ENCODE results near the gene CLHC1. TPM values are rescaled to one million over a fixed set of nuclear protein-coding genes. Genes with fewer than 3 reads are reported as not detected.
"Not testable (repeated sequence)": the region's sequence is repeated elsewhere in the genome, so short reads cannot be mapped to it uniquely, and the experiment has no call there.

The CLHC1 gene
- total RNA-seq (ENCODE audit: low replicate concordance) = 13.9 and 25.0 TPM in 2 replicates
- long read RNA-seq, partial matches to known transcripts = 2 of 21 reads
- long read RNA-seq, other reads (novel, unspliced or antisense) = 19 of 21 reads

DNA sequence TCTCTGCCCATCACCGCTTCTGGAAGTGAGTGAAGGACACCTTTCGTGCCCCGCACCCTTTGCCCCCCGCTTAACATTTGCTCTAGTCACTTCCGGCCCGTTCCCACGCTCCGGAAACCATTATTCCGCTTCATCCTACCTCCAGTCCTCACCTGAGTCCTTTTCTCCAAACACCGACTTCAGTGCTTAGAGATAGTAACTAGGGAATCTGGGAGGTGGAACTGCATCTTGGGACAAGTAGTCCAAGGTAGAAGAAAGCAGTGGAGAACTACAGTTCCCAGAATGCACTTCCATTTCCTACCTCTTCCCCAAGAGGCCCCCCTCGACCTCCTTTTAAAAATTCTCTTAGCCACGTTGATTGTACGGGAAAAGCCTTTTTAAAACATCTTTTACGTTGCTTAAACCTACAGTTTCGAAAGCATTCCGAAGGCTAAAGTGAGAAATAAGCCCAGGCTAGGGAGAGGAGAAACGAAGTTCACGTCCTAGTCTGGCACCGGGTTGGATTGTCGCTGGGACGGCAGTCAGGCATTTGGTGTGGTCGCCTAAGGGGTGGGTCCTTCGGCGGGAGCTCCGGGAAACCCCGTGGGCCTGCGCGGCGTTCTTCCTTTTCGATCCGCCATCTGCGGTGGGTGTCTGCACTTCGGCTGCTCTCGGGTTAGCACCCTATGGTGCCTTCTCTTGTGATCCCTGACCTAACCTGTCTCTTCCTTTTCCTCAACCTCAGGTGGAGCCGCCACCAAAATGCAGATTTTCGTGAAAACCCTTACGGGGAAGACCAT is at the start of gene CLHC1, which contains the start of gene RPS27A:
CLHC1 (minus strand) TSS at position 210 of the 779 bp plus-strand sequence. CDS start 9,882 bp downstream, outside the sequence.
RPS27A (plus strand) TSS at position 605 of the 779 bp plus-strand sequence; CDS start at position 742, 137 bp downstream.
- Mint-ChIP-seq H3K4me3 (peak within 1 kb of the TSS; percentile 94), H3K27me3 (no peaks in the 10 kb centered on the region), H3K9me3 (no peaks in the 10 kb centered on the region), H3K4me1 (ENCODE audit: unreplicated experiment) (peaks cover 33% of the 10 kb centered on the region), H3K27ac (peak within 1 kb of the TSS; percentile 94), H3K36me3 (peaks cover 25% of the 10 kb centered on the region)
- TF ChIP-seq, protein P1, sequence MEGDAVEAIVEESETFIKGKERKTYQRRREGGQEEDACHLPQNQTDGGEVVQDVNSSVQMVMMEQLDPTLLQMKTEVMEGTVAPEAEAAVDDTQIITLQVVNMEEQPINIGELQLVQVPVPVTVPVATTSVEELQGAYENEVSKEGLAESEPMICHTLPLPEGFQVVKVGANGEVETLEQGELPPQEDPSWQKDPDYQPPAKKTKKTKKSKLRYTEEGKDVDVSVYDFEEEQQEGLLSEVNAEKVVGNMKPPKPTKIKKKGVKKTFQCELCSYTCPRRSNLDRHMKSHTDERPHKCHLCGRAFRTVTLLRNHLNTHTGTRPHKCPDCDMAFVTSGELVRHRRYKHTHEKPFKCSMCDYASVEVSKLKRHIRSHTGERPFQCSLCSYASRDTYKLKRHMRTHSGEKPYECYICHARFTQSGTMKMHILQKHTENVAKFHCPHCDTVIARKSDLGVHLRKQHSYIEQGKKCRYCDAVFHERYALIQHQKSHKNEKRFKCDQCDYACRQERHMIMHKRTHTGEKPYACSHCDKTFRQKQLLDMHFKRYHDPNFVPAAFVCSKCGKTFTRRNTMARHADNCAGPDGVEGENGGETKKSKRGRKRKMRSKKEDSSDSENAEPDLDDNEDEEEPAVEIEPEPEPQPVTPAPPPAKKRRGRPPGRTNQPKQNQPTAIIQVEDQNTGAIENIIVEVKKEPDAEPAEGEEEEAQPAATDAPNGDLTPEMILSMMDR (conservative IDR thresholded peaks at IDR 0.05) = no peak
- DNase-seq (ENCODE audit: extremely low spot score, unreplicated experiment) = peak; percentile 90

DNA sequence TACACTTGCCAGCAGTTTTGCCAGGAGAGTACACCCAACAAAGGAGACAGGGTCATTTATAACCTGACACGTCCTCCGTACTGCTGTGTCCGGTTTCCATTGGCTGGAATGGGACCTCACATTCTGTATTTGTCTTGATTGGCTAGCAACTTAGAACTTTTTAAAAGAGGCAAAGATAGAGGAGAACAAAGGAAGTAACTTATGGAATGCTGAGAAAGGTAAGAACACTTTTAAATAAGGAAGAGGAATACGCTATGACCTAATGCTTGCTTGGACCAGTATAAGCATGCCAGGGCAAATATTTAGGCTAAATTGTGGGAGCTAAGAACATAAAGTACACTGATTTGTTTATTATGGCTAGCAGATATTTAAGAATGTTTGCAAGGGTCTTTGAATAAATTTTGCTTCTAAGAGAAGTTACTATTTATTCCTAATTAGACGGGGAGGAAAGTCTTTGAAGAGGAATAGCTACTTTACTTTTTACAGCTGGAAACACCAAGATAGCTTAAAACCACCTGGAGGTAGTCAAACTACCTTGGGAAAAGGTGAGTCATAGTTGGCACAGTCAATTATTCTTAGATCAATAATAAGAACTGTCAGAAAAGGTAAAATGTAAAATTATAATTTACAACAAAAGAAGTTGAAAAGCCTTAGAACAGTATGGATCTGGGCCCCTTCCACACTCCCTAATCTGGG is 48.9 kb upstream of the CLHC1 start:
- Mint-ChIP-seq H3K27me3 (peaks cover 24% of the 10 kb centered on the region), H3K4me1 (ENCODE audit: unreplicated experiment) (peaks cover 11% of the 10 kb centered on the region), H3K27ac (peak overlapping the region; percentile 50), H3K4me3 (peak overlapping the region; percentile 71)
- H3K36me3 Mint-ChIP-seq; H3K9me3 Mint-ChIP-seq; DNase-seq (ENCODE audit: extremely low spot score, unreplicated experiment): not testable (repeated sequence)

DNA sequence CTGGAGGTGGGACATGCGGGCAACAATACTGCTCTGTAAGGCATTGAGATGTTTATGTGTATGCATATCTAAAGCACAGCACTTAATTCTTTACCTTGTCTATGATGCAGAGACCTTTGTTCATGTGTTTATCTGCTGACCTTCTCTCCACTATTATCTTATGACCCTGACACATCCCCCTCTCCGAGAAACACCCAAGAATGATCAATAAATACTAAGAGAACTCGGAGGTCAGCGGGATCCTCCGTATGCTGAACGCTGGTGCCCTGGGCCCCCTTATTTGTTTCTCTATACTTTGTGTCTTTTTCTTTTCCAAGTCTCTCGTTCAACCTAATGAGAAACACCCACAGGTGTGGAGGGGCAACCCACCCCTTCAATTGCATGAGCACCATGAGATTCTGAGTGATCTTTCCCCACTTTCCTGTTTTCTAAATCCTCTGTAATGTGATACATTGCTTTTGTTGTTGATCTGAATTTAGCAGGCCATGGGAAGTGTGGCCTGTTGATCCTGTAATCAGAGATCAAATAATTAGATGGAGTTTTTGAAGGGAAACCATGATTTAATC is 47.8 kb upstream of the CLHC1 start:
- Mint-ChIP-seq H3K27ac (peak overlapping the region; percentile 52), H3K27me3 (peaks cover 24% of the 10 kb centered on the region), H3K4me3 (peak overlapping the region; percentile 37), H3K4me1 (ENCODE audit: unreplicated experiment) (peaks cover 11% of the 10 kb centered on the region)
- H3K9me3 Mint-ChIP-seq; H3K36me3 Mint-ChIP-seq; DNase-seq (ENCODE audit: extremely low spot score, unreplicated experiment): not testable (repeated sequence)

DNA sequence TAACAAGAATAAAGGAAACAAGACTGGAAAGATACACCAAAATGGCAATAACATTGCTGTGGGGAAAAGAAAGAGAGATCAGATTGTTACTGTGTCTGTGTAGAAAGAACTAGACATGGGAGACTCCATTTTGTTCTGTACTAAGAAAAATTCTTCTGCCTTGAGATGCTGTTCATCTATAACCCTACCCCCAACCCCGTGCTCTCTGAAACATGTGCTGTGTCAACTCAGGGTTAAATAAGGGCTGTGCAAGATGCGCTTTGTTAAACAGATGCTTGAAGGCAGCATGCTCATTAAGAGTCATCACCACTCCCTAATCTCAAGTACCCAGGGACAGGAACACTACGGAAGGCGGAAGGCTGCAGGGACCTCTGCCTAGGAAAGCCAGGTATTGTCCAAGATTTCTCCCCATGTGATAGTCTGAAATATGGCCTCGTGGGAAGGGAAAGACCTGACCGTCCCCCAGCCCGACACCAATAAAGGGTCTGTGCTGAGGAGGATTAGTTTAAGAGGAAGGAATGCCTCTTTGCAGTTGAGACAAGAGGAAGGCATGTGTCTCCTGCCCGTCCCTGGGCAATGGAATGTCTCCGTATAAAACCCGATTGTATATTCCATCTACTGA is 47.2 kb upstream of the CLHC1 start:
- not testable (repeated sequence) for DNase-seq (ENCODE audit: extremely low spot score, unreplicated experiment); H3K36me3 Mint-ChIP-seq; H3K9me3 Mint-ChIP-seq
- Mint-ChIP-seq H3K4me3 (peak overlapping the region; percentile 37), H3K4me1 (ENCODE audit: unreplicated experiment) (peaks cover 11% of the 10 kb centered on the region), H3K27ac (peak overlapping the region; percentile 52), H3K27me3 (peaks cover 24% of the 10 kb centered on the region)

DNA sequence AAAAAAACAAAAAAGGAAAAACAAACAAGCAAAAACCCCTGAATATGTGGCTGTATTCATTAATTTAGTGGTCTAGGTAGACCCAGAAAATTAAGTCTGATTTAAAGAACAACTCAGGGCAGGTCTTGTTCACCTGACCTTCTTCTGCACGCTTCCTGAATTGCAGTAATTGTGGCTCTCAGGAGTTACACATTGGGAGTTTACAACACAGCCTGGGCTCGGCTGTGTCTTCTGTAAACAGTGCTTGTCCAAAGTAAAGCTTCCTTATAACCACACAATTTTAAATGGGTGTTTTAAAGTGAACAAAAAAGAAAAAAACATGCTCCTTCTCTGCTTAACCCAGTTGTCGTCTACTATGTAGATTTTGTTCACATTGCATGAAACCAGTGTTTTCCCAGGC is 45.2 kb upstream of the CLHC1 start:
- TF ChIP-seq, protein P1 (conservative IDR thresholded peaks at IDR 0.05) = no peak
- no peak for DNase-seq (ENCODE audit: extremely low spot score, unreplicated experiment)
- Mint-ChIP-seq H3K4me1 (ENCODE audit: unreplicated experiment) (peaks cover 11% of the 10 kb centered on the region), H3K27me3 (peaks cover 24% of the 10 kb centered on the region), H3K9me3 (no peaks in the 10 kb centered on the region), H3K4me3 (no peak overlapping the region), H3K27ac (no peak overlapping the region), H3K36me3 (no peaks in the 10 kb centered on the region)

DNA sequence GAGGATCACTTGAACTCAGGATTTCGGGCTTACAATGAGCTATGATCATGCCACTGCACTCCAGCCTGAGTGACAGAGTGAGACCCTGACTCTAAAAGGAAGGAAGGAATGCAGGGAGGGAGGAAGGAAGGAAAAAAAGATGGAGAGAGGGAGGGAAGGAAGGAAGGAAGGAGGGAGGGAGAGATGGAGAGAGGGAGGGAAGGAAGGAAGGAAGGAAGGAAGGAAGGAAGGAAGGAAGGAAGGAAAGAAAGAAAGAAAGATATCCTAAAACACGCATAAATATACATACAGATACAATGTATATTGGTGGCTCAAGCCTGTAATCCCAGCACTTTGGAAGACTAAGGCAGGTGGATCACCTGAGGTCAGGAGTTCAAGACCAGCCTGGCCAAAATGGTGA is 42.3 kb upstream of the CLHC1 start:
- H3K27me3 Mint-ChIP-seq = not testable (repeated sequence)

DNA sequence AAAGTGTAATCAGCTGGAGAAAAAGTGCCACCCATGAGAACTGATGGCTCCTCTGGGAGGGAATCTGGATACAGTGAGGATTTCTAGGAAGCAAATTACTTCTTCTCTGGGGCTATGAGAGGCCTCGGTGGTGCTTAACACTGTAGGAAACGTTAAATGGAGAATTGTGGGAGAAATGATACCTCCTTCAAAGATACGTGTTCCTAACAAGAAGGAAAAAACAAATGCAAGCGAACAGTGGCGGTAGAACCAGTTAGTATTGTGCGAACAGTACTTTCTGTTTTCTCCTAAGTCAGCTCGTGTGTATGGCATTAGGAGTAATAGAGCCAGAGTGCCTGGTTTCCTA is 37.5 kb upstream of the CLHC1 start:
- Mint-ChIP-seq H3K27me3 (no peaks in the 10 kb centered on the region), H3K27ac (peak overlapping the region; percentile 89), H3K4me1 (ENCODE audit: unreplicated experiment) (peaks cover 5% of the 10 kb centered on the region), H3K36me3 (peaks cover 2% of the 10 kb centered on the region), H3K4me3 (peak overlapping the region; percentile 97), H3K9me3 (no peaks in the 10 kb centered on the region)
- TF ChIP-seq, protein P1 (conservative IDR thresholded peaks at IDR 0.05) = no peak
- DNase-seq (ENCODE audit: extremely low spot score, unreplicated experiment) = no peak

More for the DNA sequence above, 42.3 kb upstream of the CLHC1 start:
- not testable (repeated sequence) for H3K27ac Mint-ChIP-seq; H3K4me3 Mint-ChIP-seq; DNase-seq (ENCODE audit: extremely low spot score, unreplicated experiment); H3K4me1 Mint-ChIP-seq (ENCODE audit: unreplicated experiment); H3K36me3 Mint-ChIP-seq; H3K9me3 Mint-ChIP-seq

All from type B pancreatic cell (in vitro differentiated cells).